Activated CD8-positive, alpha-beta T cell treated with anti-CD3 and anti-CD28 coated beads for 36 hours (primary cell): Measurements from ENCODE around the gene DNAJB4. TPM values are rescaled to one million over a fixed set of nuclear protein-coding genes. Genes with fewer than 3 reads are reported as not detected.
A peak's percentile ranks its signal among the peaks of the same experiment; 100 is the strongest.

Experiments used
- ATAC-seq: fragments of 200-7000 bp; cut with Tn5 transposase; one replicate; pipeline ENCODE4 v1.10.0; 2021; ENCODE audit warnings: mild to moderate bottlenecking, moderate library complexity
- CTCF ChIA-PET: fragments of 350-600 bp; sonication (Branson Sonifier 250); formaldehyde crosslinking; loops from one replicate; lab custom pipeline; 2021; ENCODE audit warnings: antibody characterized with exemption; lab: Charles Lee
- POLR2A ChIA-PET: fragments of 350-600 bp; sonication (Branson Sonifier 250); formaldehyde crosslinking; loops from one replicate; lab custom pipeline; 2021; ENCODE audit warnings: antibody characterized with exemption; lab: Charles Lee
- DNase-seq: peaks from one replicate; pipeline ENCODE4 v3.0.0-alpha.2; 2020
- H3K27ac Mint-ChIP-seq: one replicate; pipeline ENCODE4 v1.8.0; 2021; ENCODE audit warnings: mild to moderate bottlenecking, mixed read lengths
- H3K27me3 Mint-ChIP-seq: one replicate; pipeline ENCODE4 v1.8.0; 2021; ENCODE audit warnings: mixed read lengths
- H3K36me3 Mint-ChIP-seq: one replicate; pipeline ENCODE4 v1.8.0; 2021; ENCODE audit warnings: low read depth, mixed read lengths
- H3K4me1 Mint-ChIP-seq: one replicate; pipeline ENCODE4 v1.8.0; 2021; ENCODE audit warnings: low read depth, mixed read lengths
- H3K4me3 Mint-ChIP-seq: one replicate; pipeline ENCODE4 v1.8.0; 2021; ENCODE audit warnings: mild to moderate bottlenecking, moderate library complexity, mixed read lengths
- H3K9me3 Mint-ChIP-seq: one replicate; pipeline ENCODE4 v1.8.0; 2021; ENCODE audit warnings: mixed read lengths
- intact Hi-C: fragments of 100-400 bp; cut with micrococcal nuclease; formaldehyde crosslinking; loops from one replicate; pipeline ENCODE4 v1.10.0; 2022
- total RNA-seq, 2 experiments: library from RNA; stranded (reverse); gene quantifications; one replicate each; pipeline ENCODE4 v1.2.3, GENCODE V29; 2021
- TF ChIP-seq, protein P1 (sequence below): fragments of 200-600 bp; IDR thresholded peaks from one replicate; pipeline ENCODE4 v1.8.0; 2022; ENCODE audit warnings: antibody characterized with exemption, mild to moderate bottlenecking

Gene DNAJB4
- 10 to 100 TPM in 1 of 2 experiments, 1 to 10 TPM in 1; 9.7 to 12.0 TPM for total RNA-seq

DNA sequence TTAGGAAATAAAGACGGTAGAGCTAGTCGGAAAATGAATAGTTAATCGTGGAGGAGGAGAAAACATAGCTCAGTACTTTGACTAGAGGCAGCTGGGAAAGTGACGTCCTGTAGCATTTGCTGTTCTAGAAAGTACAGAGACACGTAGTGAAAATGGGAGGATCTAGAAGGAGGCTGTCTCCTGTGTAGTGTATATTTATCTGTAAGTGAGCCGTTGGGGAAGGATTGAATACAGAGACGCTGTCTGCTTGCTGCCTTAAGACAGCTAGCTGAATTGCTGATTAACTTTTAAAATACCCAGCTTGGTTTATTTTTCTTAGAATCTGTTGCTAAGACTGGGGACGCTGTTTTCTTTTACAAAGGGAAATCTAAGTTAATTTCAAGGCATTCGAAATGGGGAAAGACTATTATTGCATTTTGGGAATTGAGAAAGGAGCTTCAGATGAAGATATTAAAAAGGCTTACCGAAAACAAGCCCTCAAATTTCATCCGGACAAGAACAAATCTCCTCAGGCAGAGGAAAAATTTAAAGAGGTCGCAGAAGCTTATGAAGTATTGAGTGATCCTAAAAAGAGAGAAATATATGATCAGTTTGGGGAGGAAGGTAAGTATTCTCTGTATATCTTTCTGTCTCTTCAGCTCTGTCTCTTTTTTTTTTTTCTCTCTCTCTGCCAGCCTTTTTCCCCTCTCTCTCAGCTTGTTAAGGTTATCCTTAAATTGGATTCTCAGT lies at the start of gene DNAJB4:
DNAJB4 (plus strand) TSS at position 221 of the 729 bp plus-strand sequence; CDS start at position 393, 172 bp downstream.
- Mint-ChIP-seq H3K4me1 (peaks cover 41% of the 10 kb centered on the region), H3K9me3 (no peaks in the 10 kb centered on the region), H3K36me3 (peaks cover 4% of the 10 kb centered on the region), H3K27ac (peak within 1 kb of the TSS; percentile 99), H3K4me3 (peak within 1 kb of the TSS; percentile 85), H3K27me3 (peaks cover 2% of the 10 kb centered on the region)
- peak; percentile 98 for ATAC-seq
- CTCF ChIA-PET, result interaction anchor here (0.8 to 2.8 kb wide), 15 partner anchors 10 to 322 kb away, joined by 3 to 34 read pairs (median 4); partner anchors contain the start of gene FUBP1
- POLR2A ChIA-PET, result interaction anchor here (0.6 to 9.3 kb wide), 31 partner anchors 8 to 668 kb away, joined by 3 to 203 read pairs (median 5); partner anchors contain the start of genes FUBP1, GIPC2, MIGA1 and USP33
- intact Hi-C loops, result loop anchor here (1.0 to 2.0 kb wide), 3 partner anchors 26 to 110 kb away; partner anchors contain the start of gene FUBP1
- TF ChIP-seq, protein P1, sequence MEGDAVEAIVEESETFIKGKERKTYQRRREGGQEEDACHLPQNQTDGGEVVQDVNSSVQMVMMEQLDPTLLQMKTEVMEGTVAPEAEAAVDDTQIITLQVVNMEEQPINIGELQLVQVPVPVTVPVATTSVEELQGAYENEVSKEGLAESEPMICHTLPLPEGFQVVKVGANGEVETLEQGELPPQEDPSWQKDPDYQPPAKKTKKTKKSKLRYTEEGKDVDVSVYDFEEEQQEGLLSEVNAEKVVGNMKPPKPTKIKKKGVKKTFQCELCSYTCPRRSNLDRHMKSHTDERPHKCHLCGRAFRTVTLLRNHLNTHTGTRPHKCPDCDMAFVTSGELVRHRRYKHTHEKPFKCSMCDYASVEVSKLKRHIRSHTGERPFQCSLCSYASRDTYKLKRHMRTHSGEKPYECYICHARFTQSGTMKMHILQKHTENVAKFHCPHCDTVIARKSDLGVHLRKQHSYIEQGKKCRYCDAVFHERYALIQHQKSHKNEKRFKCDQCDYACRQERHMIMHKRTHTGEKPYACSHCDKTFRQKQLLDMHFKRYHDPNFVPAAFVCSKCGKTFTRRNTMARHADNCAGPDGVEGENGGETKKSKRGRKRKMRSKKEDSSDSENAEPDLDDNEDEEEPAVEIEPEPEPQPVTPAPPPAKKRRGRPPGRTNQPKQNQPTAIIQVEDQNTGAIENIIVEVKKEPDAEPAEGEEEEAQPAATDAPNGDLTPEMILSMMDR, result no peak
- peak; percentile 82 for DNase-seq

DNA sequence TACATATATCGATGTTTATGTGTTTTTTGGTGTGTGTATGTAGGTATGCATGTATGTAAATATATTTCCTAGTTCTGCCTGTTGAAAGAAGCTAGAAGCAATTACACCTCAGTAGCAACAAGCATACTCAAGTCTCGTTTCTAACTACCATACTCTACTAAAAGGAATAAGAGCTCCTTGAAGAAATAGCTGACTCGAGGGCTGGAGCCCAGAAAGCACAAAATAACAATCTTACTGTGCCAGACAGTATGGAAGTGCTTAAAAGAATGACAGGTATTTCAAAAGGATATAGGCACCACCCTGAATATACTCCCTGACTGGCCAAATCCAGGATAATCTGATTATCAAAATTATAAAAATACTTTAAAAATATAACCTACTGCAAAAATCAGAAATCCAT lies 49.0 kb upstream of the DNAJB4 start:
- Mint-ChIP-seq H3K4me3 (no peak overlapping the region), H3K36me3 (peaks cover 66% of the 10 kb centered on the region), H3K27ac (no peak overlapping the region), H3K9me3 (no peaks in the 10 kb centered on the region), H3K4me1 (peaks cover 42% of the 10 kb centered on the region), H3K27me3 (no peaks in the 10 kb centered on the region)
- DNase-seq (no peak), ATAC-seq (no peak)
- TF ChIP-seq, protein P1, result no peak
- ChIA-PET POLR2A (interaction anchor here (1.0 to 3.3 kb wide), 5 partner anchors 10 to 52 kb away, joined by 3 to 36 read pairs (median 14); partner anchors contain the start of gene FUBP1), CTCF (interaction anchor here (1.2 to 1.4 kb wide), 2 partner anchors 8 to 13 kb away, joined by 3 to 5 read pairs; no protein-coding TSS in a partner anchor)
- intact Hi-C loops, result no loop called here

DNA sequence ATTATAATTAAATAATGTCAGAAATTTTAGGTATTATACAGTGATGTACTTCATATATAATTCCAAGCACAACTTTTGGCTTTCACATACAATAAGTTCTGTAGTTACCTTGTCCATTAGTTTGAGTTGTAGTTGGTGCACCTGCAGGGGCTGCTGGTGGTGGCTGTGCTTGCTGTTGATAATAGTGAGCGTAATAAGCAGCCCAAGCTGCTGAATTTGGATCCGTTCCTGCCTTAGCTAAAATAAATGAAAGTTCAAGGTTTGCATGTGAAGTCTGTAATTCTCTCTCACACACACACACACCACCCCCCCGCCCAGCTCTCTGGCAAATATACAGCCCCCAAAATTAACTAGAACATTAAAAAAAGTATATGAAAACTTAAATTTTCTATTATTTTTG lies 48.3 kb upstream of the DNAJB4 start:
- POLR2A ChIA-PET, result interaction anchor here (1.0 to 3.3 kb wide), 7 partner anchors 9 to 53 kb away, joined by 3 to 36 read pairs (median 4); partner anchors contain the start of gene FUBP1
- H3K4me3 Mint-ChIP-seq, result no peak overlapping the region
- no peaks in the 10 kb centered on the region for H3K9me3 Mint-ChIP-seq
- H3K27ac Mint-ChIP-seq, result no peak overlapping the region
- DNase-seq, result no peak
- H3K4me1 Mint-ChIP-seq, result peaks cover 39% of the 10 kb centered on the region
- intact Hi-C loops, result no loop called here
- no peak for ATAC-seq
- H3K36me3 Mint-ChIP-seq, result peaks cover 67% of the 10 kb centered on the region
- CTCF ChIA-PET, result interaction anchor here (0.9 to 1.6 kb wide), 5 partner anchors 9 to 25 kb away, joined by 3 to 5 read pairs (median 4); no protein-coding TSS in a partner anchor
- H3K27me3 Mint-ChIP-seq, result no peaks in the 10 kb centered on the region
- TF ChIP-seq, protein P1, result no peak

DNA sequence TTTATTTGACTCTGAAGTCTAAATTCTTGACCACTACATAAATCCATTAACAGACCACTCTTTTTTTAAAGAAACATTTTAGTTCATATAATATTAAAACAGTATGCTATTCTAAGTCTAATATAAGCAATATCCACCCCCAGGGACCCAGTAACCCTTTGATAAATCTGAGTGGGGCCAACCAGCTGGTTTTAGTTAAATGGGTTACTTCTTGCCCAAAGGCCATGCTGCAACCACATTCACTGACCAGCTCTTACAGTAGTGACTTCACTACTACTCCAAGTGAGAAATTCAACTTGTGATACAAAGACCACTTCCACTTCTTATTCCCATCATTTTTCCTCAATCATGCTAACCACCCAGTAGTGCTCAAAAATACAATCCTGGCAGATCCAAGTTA lies 46.3 kb upstream of the DNAJB4 start:
- no peaks in the 10 kb centered on the region for H3K9me3 Mint-ChIP-seq
- intact Hi-C loops, result no loop called here
- peaks cover 37% of the 10 kb centered on the region for H3K4me1 Mint-ChIP-seq
- TF ChIP-seq, protein P1, result no peak
- H3K36me3 Mint-ChIP-seq, result peaks cover 70% of the 10 kb centered on the region
- no peak for DNase-seq
- H3K27ac Mint-ChIP-seq, result peak overlapping the region; percentile 28
- no peaks in the 10 kb centered on the region for H3K27me3 Mint-ChIP-seq
- H3K4me3 Mint-ChIP-seq, result no peak overlapping the region
- CTCF ChIA-PET, result no interaction called here
- no peak for ATAC-seq
- POLR2A ChIA-PET, result interaction anchor here (0.8 to 3.3 kb wide), 3 partner anchors 8 to 19 kb away, joined by 3 to 36 read pairs (median 6); partner anchors contain the start of gene FUBP1
